HG02759 (cell line): Measurements from ENCODE around the gene RALGPS1.
A peak's percentile ranks its signal among the peaks of the same experiment; 100 is the strongest.

Experiments
- ATAC-seq: cut with Tn5 transposase; IDR thresholded peaks from one replicate; pipeline ENCODE4 v1.9.1; 2021; ENCODE audit warnings: mild to moderate bottlenecking, moderate library complexity; ENCODE audit not compliant: unreplicated experiment

The RALGPS1 gene

GRCh38 chr9:126904586-126904985 lies 10.0 kb upstream of the RALGPS1 start:
- ATAC-seq: no peak

GRCh38 chr9:126906091-126906490 lies 8.5 kb upstream of the RALGPS1 start:
- ATAC-seq: no peak

DNA sequence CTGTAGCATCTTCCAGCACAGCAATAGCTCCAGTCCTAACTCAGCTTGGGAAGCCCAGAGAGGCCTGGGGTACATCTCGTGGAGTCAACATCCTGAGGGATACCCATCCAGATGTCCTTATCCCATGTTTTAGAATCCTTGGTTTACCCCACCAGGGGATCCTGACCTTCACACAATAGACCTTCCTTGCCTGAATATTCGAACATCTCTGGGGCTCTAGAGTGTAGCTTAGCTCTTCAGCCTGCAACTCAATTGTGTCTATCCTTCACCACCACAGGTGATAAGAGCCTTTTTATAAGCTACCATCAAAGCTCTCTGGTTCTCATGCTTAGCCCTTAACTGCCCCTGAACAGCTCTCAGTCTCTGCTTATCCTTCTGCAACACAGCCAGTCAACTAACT lies 7.5 kb upstream of the RALGPS1 start:
- no peak for ATAC-seq

DNA sequence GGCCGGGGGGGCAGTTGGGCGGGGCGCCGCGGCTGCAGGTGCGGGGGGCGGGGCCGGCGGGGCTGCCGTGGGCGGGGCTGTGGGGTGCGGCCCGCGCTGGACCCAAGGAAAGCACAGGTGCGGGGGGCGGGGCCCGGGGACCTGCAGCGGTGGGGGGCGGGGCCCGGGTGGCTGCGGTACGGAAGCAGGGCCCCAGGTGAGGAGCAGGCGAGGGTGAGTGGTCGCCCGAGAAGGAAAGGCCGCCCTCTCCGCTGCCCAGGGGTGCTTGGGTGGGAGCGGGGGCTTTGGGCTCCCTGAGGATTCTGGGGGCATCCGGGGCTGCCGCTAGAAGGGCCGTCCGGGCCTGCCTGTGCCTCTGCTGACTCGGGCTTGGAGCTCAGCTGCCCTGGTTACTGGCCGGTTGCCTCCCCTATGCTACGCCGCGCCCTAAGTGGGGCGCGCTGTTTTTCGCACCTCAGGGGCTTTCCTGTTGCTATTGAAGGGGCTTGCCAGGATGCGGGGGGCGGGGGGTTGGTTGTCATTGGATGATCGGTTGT lies 767 bp downstream of the RALGPS1 start:
- peak; percentile 2 for ATAC-seq

- ATAC-seq: no peak
Observed at GRCh38 chr9:126915846-126916543, 1.4 kb downstream of the RALGPS1 start.

GRCh38 chr9:126916909-126917308 lies 2.3 kb downstream of the RALGPS1 start:
- ATAC-seq: no peak

GRCh38 chr9:126919193-126919592 lies 4.6 kb downstream of the RALGPS1 start:
- ATAC-seq: no peak

- no peak for ATAC-seq
Observed at GRCh38 chr9:126925876-126926275, 11.3 kb downstream of the RALGPS1 start.

- no peak for ATAC-seq
Observed at GRCh38 chr9:126926364-126926763, 11.8 kb downstream of the RALGPS1 start.

GRCh38 chr9:126927419-126927818 lies 12.8 kb downstream of the RALGPS1 start:
- ATAC-seq: no peak

GRCh38 chr9:126932871-126933321 lies 18.3 kb downstream of the RALGPS1 start:
- no peak for ATAC-seq

DNA sequence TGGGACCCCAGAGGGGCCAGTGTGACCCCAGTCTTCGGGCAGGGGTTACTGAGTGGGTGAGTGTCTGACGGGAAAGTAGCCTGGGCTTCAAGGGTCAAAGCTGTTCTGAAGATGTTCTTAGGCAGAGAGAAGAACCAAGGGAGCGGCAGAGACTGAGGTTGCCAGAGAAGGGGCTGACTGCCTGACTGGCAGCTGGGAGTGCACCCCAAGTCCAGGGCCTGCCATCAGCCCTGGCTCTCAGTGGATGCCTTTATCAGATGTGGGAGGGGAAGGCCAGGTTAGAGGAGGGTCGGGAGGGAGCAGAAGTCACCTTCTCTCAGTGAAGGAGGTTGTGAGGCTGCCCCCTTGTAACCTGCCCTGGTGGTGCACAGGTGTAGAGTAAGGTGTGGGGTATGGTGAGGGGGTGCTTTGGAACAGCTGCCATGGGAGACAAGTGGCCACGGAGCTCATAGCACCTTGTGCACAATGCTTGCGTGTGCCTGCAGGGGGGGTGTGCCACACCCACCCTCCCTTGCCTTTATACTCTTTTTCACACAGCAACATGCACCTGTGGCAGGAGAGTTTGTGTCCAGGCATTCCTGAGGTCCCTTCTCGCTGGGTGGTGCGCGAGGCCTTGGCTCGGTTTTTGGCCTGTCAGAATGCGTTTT lies 18.9 kb downstream of the RALGPS1 start:
- no peak for ATAC-seq

- ATAC-seq: no peak
Observed at GRCh38 chr9:126934441-126934840, 19.9 kb downstream of the RALGPS1 start.

GRCh38 chr9:126935630-126936029 lies 21.0 kb downstream of the RALGPS1 start:
- ATAC-seq: no peak

DNA sequence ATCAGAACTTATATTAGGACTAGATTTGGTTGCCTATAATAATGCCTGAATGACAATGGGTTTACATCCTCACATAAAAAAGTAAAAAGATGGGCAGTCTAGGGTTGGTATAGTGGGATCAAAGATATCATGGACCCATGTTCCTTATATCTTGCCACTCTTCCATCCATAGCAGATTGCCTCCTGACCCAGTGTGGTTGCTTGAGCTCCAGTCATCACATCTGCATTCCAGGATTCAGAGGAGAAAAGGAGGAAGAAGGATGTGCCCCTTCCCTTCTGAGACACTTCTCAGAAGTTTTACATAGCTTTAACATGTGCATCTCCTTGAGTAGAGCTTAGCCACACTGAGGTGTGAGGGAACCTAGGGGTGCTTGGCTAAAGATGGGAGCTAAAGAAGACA lies 22.9 kb downstream of the RALGPS1 start:
- ATAC-seq: no peak

- ATAC-seq: no peak
Observed at GRCh38 chr9:126938327-126938726, 23.7 kb downstream of the RALGPS1 start.

GRCh38 chr9:126939821-126940221 lies 25.2 kb downstream of the RALGPS1 start:
- no peak for ATAC-seq

DNA sequence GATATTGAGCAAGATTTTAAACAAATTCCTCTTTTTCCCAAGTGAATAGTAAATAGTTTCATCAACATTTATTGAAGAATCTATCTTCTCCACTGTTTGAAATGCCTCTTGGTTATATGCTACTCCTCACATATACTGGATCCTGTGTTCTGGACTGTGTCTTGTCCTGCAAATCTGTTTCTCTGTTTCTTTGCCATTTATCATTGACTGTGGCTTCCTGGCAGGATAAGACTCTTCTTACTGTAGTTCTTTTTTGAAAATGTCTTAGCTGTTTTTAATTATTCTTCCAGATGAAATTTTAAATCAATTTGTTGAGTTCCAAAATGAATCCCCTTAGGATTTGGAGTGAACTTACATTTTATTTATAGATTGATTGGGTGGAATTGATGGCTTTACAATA lies 27.8 kb downstream of the RALGPS1 start:
- no peak for ATAC-seq

- no peak for ATAC-seq
Observed at GRCh38 chr9:126945682-126946081, 31.1 kb downstream of the RALGPS1 start.

- no peak for ATAC-seq
Observed at GRCh38 chr9:126947529-126947928, 32.9 kb downstream of the RALGPS1 start.

DNA sequence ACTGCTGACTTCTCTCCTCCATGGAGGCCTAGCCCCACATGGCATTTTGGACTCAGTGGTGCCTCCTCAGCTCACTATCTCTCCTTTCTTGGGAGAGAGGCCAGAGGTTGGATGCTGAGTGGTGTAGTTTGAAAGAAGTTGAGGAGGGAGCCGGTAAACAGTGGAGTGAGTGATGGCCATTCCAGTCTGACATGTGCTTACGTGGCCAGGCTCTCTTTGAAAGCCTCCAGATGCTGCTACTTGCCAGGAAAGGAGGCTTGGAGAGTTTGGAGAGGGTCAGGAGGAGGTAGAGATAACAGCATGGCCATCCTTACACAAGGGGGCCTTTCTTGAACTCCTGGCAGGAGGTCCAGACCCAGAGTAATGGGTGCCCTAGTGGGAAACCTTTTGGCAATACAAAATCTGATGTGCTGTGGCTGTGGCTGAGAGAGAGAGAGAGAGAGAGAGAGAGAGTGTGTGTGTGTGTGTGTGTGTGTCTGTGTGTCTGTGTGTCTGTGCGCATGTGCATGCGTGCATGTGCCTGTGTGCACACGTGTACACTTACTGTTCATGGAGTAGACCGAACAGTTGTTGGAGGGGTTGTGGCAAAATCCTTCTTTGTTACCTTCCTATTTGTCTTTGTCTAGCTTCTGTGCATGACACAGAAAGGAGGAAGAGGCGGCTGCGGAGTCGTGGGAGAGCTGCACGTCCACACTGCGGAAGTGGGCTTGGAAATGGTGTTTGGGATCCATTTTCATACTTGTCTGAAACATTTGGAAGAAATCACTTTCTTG lies 37.8 kb downstream of the RALGPS1 start:
- no peak for ATAC-seq
